OCI-LY1 (cell line): Measurements from ENCODE around the gene PSME1.

ENCODE experiments used
- CTCF ChIP-seq: fragments of 200-600 bp; sonication (generic), shearing (Covaris generic); IDR thresholded peaks from 2 replicates; pipeline ENCODE4 v1.5.1; 2017; ENCODE audit warnings: mild to moderate bottlenecking, antibody characterized with exemption, low read length, moderate library complexity, mixed read lengths
- EZH2 ChIP-seq: fragments of 200-600 bp; sonication (generic), shearing (Covaris generic); IDR thresholded peaks from 2 replicates; pipeline ENCODE4 v1.8.0; 2017; ENCODE audit warnings: borderline replicate concordance, mixed run types, mild to moderate bottlenecking, antibody characterized with exemption, low read length, moderate library complexity, mixed read lengths

GRCh38 chr14:24135834-24136683 is at the start of gene PSME1:
- no peak for TF ChIP-seq CTCF
- TF ChIP-seq EZH2 = no peak
